Choroid plexus epithelial cell (primary cell): ENCODE measurements around the gene KCTD17.
A peak's percentile ranks its signal among the peaks of the same experiment; 100 is the strongest.

Source experiments
- DNase-seq: peaks from one replicate; pipeline ENCODE4 v3.0.0-alpha.2; 2010; ENCODE audit warnings: low read depth
- H3K4me3 ChIP-seq: 2 replicates; pipeline ENCODE4 v1.5.1; 2011; ENCODE audit warnings: low read depth, mild to moderate bottlenecking, control low read depth, low read length, moderate library complexity
- CTCF ChIP-seq: conservative IDR thresholded peaks from 2 replicates; pipeline ENCODE4 v1.5.1; 2011; ENCODE audit warnings: low read depth, mild to moderate bottlenecking, control low read depth, inconsistent platforms, low read length, moderate library complexity

The KCTD17 gene

GRCh38 chr22:37032535-37033460, 18.7 kb upstream of the KCTD17 start:
- no peak overlapping the region for H3K4me3 ChIP-seq
- no peak for TF ChIP-seq CTCF
- peak; percentile 94 for DNase-seq

GRCh38 chr22:37033605-37034430, 17.7 kb upstream of the KCTD17 start:
- TF ChIP-seq CTCF, result no peak
- H3K4me3 ChIP-seq, result no peak overlapping the region
- no peak for DNase-seq

GRCh38 chr22:37036655-37037377, 14.7 kb upstream of the KCTD17 start:
- no peak overlapping the region for H3K4me3 ChIP-seq
- no peak for DNase-seq
- TF ChIP-seq CTCF, result no peak

GRCh38 chr22:37037669-37038068, 13.9 kb upstream of the KCTD17 start:
- no peak for TF ChIP-seq CTCF

GRCh38 chr22:37039466-37039865, 12.1 kb upstream of the KCTD17 start:
- TF ChIP-seq CTCF, result no peak
- H3K4me3 ChIP-seq, result no peak overlapping the region
- DNase-seq, result no peak

More at GRCh38 chr22:37037669-37038068, 13.9 kb upstream of the KCTD17 start:
- DNase-seq, result no peak
- H3K4me3 ChIP-seq, result no peak overlapping the region

GRCh38 chr22:37043209-37043827, 8.2 kb upstream of the KCTD17 start:
- no peak for TF ChIP-seq CTCF
- DNase-seq, result no peak
- H3K4me3 ChIP-seq, result no peak overlapping the region
